GM19455 (cell line): Measurements from ENCODE around the gene TWIST2.

Experiments
- ATAC-seq: cut with Tn5 transposase; IDR thresholded peaks from one replicate; pipeline ENCODE4 v1.9.1; 2021; ENCODE audit not compliant: unreplicated experiment

TWIST2 gene

GRCh38 chr2:238888781-238889180 is 40.9 kb downstream of the TWIST2 start:
- ATAC-seq: no peak

GRCh38 chr2:238890131-238890530 is 42.2 kb downstream of the TWIST2 start:
- no peak for ATAC-seq

GRCh38 chr2:238890618-238891456 is 43.0 kb downstream of the TWIST2 start:
- ATAC-seq: no peak

DNA sequence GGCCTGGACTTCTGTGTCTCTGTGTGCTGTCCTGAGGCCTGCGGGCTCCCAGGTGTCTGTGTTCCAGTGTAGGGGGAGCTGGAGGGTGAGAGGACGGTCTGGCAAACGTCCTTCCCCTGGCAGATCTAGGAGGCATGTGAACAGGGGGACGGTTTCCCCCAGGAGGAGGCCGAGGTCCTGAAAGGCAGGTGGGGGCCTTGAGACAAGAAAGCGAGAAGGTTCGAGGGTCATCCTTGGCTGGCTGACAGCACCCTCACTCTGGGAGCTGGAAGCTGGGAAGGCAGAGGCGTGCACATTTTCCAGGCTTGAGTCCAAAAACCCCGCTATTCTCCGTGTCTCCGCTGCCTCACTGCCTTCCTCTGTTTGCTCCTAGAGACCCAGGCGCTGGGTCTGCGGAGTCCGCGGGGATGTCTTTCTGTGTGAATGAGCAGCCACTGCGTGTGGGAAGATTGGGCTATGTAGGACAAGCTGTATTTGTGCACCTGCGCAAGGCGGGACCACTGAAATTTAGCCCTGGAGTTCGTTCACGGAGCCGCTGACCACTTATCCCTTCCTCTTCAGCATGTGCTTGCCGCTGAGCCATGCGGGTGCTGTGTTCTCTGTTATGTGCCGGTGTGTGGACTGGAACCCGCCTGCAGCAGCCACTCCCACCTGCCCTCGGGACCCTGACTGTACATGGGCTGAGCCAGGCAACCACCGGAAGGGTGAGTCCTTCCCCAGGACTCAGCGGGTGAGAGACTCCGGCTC is 43.7 kb downstream of the TWIST2 start:
- ATAC-seq: no peak

DNA sequence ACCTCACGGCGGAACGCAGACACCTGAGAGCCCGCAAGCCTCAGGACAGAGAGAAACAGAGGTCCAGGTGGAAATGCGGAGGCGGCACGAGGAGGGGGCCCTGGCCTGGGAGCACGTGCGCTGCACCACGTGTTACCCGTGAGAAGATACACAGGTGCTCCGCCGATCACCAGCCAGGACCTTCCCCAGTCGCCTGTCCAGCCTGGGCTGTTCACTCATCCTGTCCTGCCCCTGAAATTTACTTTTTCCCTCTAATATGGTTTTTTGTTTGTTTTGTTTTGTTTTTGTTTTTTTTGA is 44.3 kb downstream of the TWIST2 start:
- no peak for ATAC-seq

DNA sequence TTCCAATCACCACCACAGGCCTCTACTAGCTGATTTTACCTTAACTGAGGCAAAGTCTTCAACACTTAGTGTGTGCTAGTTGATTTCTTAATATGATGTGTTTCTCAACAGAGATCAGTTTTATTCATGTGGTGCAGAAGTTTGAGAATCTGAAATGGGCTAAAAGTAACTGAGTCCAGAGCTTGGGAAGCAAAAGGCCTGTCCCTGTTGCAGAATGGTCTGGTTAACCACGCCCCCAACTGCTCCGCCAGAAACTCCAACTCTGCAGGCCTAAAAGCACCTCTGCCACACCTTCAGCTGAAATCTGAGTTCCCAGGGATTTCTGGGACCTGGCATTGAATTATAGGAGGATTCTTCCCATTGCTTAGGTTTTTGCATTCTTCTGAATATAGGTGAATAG is 44.9 kb downstream of the TWIST2 start:
- no peak for ATAC-seq

DNA sequence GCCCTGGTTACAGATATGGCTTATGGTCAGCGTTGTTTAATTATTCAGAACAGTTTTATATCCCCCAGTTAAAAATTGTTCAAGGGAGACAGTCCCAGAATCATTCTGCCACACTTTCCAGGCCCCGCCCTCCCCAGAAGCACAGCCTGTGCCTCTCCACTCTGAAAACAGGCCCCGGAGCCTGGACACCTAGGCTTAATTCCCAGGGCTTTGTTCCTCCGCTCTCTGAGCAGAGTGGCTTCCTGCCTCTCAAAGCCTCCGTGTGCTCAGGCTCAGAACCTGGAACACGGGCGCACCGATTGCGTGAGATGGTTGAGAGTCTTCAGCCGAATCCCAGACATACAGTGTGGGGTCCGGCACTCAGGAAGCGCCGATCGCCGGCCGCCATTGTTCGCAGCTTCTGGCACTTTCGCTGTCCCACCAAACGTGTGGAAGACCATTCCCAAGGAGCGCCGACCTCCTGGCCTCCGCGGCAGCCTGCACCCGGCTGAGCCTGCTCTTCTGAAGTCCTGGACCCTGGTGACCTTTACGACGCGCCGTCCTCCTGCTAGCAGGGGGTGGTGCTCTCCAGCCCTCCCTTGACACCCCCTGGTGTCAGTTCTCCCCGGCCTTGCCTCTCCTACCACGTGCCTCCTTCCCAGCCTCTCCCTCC is 45.6 kb downstream of the TWIST2 start:
- no peak for ATAC-seq

- no peak for ATAC-seq
Observed at GRCh38 chr2:238894226-238894949, 46.5 kb downstream of the TWIST2 start.

DNA sequence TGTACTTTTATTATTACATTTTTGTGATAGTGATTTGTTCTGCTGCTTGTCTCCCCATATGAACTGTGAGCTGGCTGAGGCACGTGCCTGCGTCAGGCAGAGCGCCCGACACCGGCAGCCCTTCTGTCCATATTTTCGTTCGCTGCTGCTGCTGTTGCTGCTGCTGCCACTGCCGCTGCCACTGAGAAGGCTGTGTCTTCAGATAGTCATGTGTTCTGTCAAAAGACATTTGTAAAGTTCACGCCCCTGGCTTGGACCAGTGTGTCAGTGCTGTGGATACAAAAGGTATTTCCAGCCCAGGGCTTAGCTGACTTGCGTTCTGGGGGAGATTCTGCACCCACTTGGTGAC is 47.0 kb downstream of the TWIST2 start:
- no peak for ATAC-seq

- ATAC-seq: no peak
Observed at GRCh38 chr2:238895361-238895882, 47.5 kb downstream of the TWIST2 start.

- ATAC-seq: no peak
Observed at GRCh38 chr2:238895891-238896600, 48.2 kb downstream of the TWIST2 start.

GRCh38 chr2:238896641-238897040 is 48.8 kb downstream of the TWIST2 start:
- no peak for ATAC-seq

DNA sequence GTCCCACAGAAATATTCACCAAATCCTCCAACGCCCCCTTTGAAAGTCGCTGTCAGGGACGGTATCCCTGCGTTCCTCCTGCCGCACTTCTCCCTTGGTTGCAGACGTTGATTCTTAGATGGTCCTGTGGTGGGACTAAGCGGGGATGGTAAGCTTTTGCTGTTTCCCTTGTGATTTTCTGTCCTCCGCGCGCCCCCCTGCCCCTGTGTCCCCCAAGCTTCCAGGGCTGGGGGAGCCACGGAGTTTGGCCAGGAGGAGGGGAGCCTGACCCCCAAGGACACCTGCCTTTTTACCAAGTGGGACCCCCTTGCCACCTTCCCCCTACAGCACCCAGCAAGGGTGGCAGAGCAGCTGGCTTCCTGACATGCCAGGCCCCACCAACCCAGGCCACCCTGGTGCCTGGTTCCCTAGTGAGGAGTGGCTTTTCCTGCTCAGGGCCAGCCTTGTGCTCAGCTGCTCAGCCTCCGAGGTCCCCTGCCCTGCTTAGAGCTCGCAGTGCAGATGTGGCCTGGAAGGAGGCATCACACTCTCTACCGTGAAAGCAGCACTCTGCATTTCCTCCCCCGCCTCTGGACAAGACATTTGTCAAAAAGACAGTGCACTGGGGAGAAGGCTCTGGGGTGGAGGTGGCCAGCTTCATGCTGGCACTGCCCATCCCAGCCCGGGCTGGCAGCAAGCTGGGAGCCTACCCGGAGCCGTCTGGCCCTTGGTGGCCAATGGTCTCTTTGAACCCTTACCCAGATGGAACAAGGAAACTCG is 49.4 kb downstream of the TWIST2 start:
- ATAC-seq: no peak

DNA sequence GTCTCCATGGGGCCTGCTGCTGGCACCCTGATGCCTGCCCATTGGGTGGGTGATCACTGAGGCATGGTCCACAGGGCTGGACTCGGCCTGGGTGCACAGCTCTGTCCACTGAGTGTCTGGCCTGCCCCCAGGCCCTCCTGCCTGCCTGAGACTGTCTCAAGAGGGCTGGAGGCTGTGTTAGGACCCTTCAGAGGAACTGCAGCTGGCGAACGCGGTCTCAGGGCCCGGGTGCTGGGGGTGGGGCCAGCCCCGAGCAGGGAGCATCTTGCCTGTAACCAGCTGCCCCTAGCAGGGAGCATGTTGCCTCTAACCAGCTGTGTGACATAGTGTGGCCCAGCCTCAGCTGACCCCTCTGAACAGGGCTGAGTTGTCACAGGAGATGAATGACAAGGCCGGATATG is 50.0 kb downstream of the TWIST2 start:
- ATAC-seq: no peak

DNA sequence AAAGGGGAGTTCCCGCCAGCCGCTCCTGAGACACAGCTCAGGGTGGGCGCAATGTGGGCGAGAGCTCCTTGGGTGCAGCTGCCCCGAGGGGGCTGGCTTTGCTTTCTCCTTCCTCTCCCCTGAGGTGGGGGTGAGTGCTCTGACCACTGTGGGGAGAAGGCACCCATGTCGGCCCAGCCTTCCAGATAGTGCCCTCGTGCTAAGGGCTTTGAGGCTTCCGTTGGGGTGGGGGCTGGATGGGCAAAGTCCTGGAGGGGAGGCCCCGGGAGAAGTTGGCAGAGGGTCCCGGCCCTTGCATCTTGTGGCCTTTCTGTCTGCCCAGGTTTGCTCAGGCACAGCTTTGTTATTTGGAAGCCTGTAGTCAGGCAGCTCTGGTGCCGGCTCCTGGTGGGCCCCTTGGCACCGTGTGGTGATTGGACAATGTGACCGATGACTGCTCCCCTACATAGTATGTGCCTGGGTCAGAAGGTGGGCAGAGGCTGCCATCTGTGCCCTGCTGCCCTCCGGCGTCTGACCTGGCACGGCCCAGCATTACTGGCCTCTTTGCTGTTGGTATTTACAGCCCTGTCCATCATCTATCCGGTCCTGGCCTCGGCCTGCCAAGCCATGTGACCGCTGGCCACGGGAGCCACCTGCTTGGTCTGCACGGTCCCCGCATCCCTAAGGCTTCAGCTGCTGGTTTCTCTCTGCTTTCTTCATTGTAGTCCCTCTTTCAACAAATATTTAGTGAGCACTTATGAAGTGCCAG is 50.8 kb downstream of the TWIST2 start:
- no peak for ATAC-seq

- ATAC-seq: no peak
Observed at GRCh38 chr2:238899386-238899785, 51.5 kb downstream of the TWIST2 start.

- ATAC-seq: no peak
Observed at GRCh38 chr2:238900511-238900910, 52.6 kb downstream of the TWIST2 start.

DNA sequence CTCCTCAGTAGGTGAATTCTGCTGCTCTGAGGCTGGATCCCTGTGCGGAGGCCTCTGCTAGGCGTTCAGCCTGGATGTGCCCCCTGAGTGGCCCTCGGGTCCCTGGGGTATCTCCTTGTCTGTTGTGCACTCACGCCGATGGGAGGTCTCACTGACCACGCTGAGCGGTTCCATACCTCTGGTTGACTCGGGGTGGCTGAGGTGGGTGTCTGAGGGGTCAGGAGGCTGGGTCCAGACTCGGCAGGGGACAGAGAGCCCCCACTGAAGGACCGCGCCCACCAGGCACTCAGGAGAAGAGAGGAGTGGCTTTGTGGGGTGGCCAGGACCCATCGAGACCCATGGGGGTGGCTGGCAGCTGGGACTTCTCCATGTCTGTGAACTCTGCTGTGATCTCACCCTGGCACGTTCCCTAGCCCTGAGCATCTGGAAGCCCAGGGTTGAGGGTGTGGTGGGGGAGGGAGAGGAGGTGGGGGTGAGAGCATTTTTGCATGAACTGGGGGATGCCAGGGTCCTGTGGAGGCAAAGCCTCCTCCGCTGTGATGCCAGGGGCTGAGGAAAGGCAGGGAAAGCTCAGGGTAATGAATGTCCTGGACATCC is 53.7 kb downstream of the TWIST2 start:
- no peak for ATAC-seq

DNA sequence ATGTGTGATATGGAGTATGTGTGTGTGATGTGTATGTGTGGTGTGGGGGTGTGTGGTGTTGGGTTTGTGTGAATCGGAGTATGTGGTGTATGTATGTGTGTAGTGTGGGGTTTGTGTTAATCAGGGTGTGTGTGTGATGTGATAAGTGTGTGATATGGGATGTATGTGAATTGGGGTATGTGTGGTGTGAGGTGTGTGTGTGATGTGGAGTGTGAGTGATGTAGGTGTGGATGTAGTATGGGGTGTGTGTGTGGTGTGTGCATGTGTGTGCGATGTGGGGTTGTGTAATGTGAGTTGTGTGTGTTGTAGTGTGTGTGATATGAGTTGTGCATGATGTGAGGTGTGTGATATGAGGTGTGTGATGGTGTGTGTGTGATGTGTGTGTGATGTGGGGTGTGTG is 54.4 kb downstream of the TWIST2 start:
- no peak for ATAC-seq
